Bronchial epithelial cell (primary cell): ENCODE measurements around the gene RNF130. TPM values are rescaled to one million over a fixed set of nuclear protein-coding genes. Genes with fewer than 3 reads are reported as not detected.
"Not testable (repeated sequence)": the region's sequence is repeated elsewhere in the genome, so short reads cannot be mapped to it uniquely, and the experiment has no call there.

ENCODE experiments used
- DNase-seq: peaks from one replicate; pipeline ENCODE4 v3.0.0-alpha.2; 2010; ENCODE audit warnings: low read depth
- FAIRE-seq: peaks from 2 replicates; lab custom pipeline; 2011; peaks lifted over from hg19 to GRCh38; lab: Jason Lieb, UNC
- H3K27me3 ChIP-seq: 2 replicates; pipeline ENCODE4 v1.5.1; 2011; ENCODE audit warnings: low read length; ENCODE audit not compliant: control insufficient read depth, insufficient read depth
- H3K36me3 ChIP-seq: 2 replicates; pipeline ENCODE4 v1.5.1; 2011; ENCODE audit warnings: low read length; ENCODE audit not compliant: control insufficient read depth, insufficient read depth
- H3K4me3 ChIP-seq: 2 replicates; pipeline ENCODE4 v1.5.1; 2011; ENCODE audit warnings: mild to moderate bottlenecking, low read depth, low read length, control low read depth
- CTCF ChIP-seq: IDR thresholded peaks from 2 replicates; pipeline ENCODE4 v1.5.1; 2011; ENCODE audit warnings: mild to moderate bottlenecking, moderate library complexity, low read length, control low read depth, inconsistent platforms; ENCODE audit not compliant: insufficient read depth, severe bottlenecking
- total RNA-seq: library from RNA; depleted of rRNA; stranded (reverse); fragments of >200 nt; gene quantifications from 2 replicates; pipeline ENCODE4 v1.2.1, GENCODE V29; 2014

The RNF130 gene
- total RNA-seq, 1 donor from 2014 or later: 16.8 TPM

- no peaks in the 10 kb centered on the region for H3K36me3 ChIP-seq
- H3K27me3 ChIP-seq: no peaks in the 10 kb centered on the region
- no peak overlapping the region for H3K4me3 ChIP-seq
- DNase-seq (no peak), FAIRE-seq (no peak)
- TF ChIP-seq CTCF: no peak
Measured at GRCh38 chr5:179998485-179998884, 73.1 kb downstream of the RNF130 start.

GRCh38 chr5:179994583-179995323 is 76.8 kb downstream of the RNF130 start:
- no peaks in the 10 kb centered on the region for H3K36me3 ChIP-seq
- DNase-seq: no peak
- no peak for FAIRE-seq
- TF ChIP-seq CTCF: no peak
- no peaks in the 10 kb centered on the region for H3K27me3 ChIP-seq
- H3K4me3 ChIP-seq: no peak overlapping the region

GRCh38 chr5:179992855-179993254 is 78.7 kb downstream of the RNF130 start:
- H3K4me3 ChIP-seq, H3K27me3 ChIP-seq, DNase-seq, H3K36me3 ChIP-seq, FAIRE-seq: not testable (repeated sequence)

- peak; percentile 4 for DNase-seq
- no peak for FAIRE-seq
- no peaks in the 10 kb centered on the region for H3K36me3 ChIP-seq
- H3K4me3 ChIP-seq: no peak overlapping the region
- no peak for TF ChIP-seq CTCF
- H3K27me3 ChIP-seq: no peaks in the 10 kb centered on the region
Measured at GRCh38 chr5:179991106-179991505, 80.5 kb downstream of the RNF130 start.

GRCh38 chr5:179990525-179990924 is 81.0 kb downstream of the RNF130 start:
- not testable (repeated sequence) for DNase-seq, H3K4me3 ChIP-seq, FAIRE-seq, H3K27me3 ChIP-seq, H3K36me3 ChIP-seq

- DNase-seq (peak; percentile 44), FAIRE-seq (no peak)
- Histone ChIP-seq H3K4me3 (no peak overlapping the region), H3K36me3 (no peaks in the 10 kb centered on the region), H3K27me3 (no peaks in the 10 kb centered on the region)
- no peak for TF ChIP-seq CTCF
Measured at GRCh38 chr5:179986328-179986727, 85.2 kb downstream of the RNF130 start.

GRCh38 chr5:179981636-179982035 is 89.9 kb downstream of the RNF130 start:
- FAIRE-seq (no peak), DNase-seq (no peak)
- H3K27me3 ChIP-seq: no peaks in the 10 kb centered on the region
- peaks cover 2% of the 10 kb centered on the region for H3K36me3 ChIP-seq
- no peak for TF ChIP-seq CTCF
- H3K4me3 ChIP-seq: no peak overlapping the region
